GM04504 (cell line): ENCODE measurements around the gene GPC6.
"Not testable (repeated sequence)": the region's sequence is repeated elsewhere in the genome, so short reads cannot be mapped to it uniquely, and the experiment has no call there.

ENCODE experiments used
- DNase-seq: peaks from one replicate; pipeline ENCODE4 v3.0.0-alpha.2; 2012; ENCODE audit warnings: low read depth

GPC6 gene

GRCh38 chr13:94329277-94329676 is 1102.7 kb downstream of the GPC6 start:
- DNase-seq, result no peak

GRCh38 chr13:94329754-94330551 is 1103.3 kb downstream of the GPC6 start:
- DNase-seq, result peak; percentile 84

- DNase-seq, result no peak
Observed at GRCh38 chr13:94330552-94331071, 1104.0 kb downstream of the GPC6 start.

- no peak for DNase-seq
Observed at GRCh38 chr13:94331281-94331680, 1104.7 kb downstream of the GPC6 start.

GRCh38 chr13:94332359-94333096 is 1105.9 kb downstream of the GPC6 start:
- DNase-seq, result no peak

GRCh38 chr13:94333131-94333820 is 1106.7 kb downstream of the GPC6 start:
- DNase-seq, result no peak

GRCh38 chr13:94335761-94336526 is 1109.3 kb downstream of the GPC6 start:
- DNase-seq, result no peak

GRCh38 chr13:94339116-94339687 is 1112.6 kb downstream of the GPC6 start:
- no peak for DNase-seq

GRCh38 chr13:94342436-94343242 is 1116.0 kb downstream of the GPC6 start:
- DNase-seq, result no peak

GRCh38 chr13:94343243-94343585 is 1116.6 kb downstream of the GPC6 start:
- no peak for DNase-seq

GRCh38 chr13:94343687-94344086 is 1117.1 kb downstream of the GPC6 start:
- DNase-seq, result not testable (repeated sequence)

GRCh38 chr13:94344126-94344818 is 1117.7 kb downstream of the GPC6 start:
- DNase-seq, result no peak

GRCh38 chr13:94345374-94346195 is 1119.0 kb downstream of the GPC6 start:
- no peak for DNase-seq

- no peak for DNase-seq
Observed at GRCh38 chr13:94346261-94347019, 1119.8 kb downstream of the GPC6 start.

GRCh38 chr13:94351292-94351990 is 1124.8 kb downstream of the GPC6 start:
- DNase-seq, result peak; percentile 48

- DNase-seq, result no peak
Observed at GRCh38 chr13:94352057-94352456, 1125.5 kb downstream of the GPC6 start.

- DNase-seq, result no peak
Observed at GRCh38 chr13:94353167-94353710, 1126.6 kb downstream of the GPC6 start.
